Testis (tissue), 3 donors: ENCODE results near the gene KCNAB1. TPM values are rescaled to one million over a fixed set of nuclear protein-coding genes. Genes with fewer than 3 reads are reported as not detected.

Experiments used
- DNase-seq: peaks from one replicate; pipeline ENCODE4 v3.0.0-alpha.2; 2019
- H3K27ac ChIP-seq, 2 donors: fragments of 200-600 bp; sonication (generic); one replicate each; pipeline ENCODE4 v1.5.1; 2019
- H3K27me3 ChIP-seq: fragments of 200-600 bp; sonication (generic); one replicate; pipeline ENCODE4 v1.5.1; 2019
- H3K36me3 ChIP-seq: fragments of 200-600 bp; sonication (generic); one replicate; pipeline ENCODE4 v1.5.1; 2017; ENCODE audit warnings: low read depth; ENCODE audit errors: missing control alignments
- H3K4me1 ChIP-seq: fragments of 200-600 bp; sonication (generic); one replicate; pipeline ENCODE4 v1.5.1; 2019
- H3K4me3 ChIP-seq, 2 donors: fragments of 200-600 bp; sonication (generic); one replicate each; pipeline ENCODE4 v1.5.1; 2017 to 2019
- H3K9me3 ChIP-seq: fragments of 200-600 bp; sonication (generic); one replicate; pipeline ENCODE4 v1.5.1; 2017
- CTCF ChIP-seq, 3 experiments: fragments of 450-650 bp in 2 of 3; fragments of 200-600 bp in 1 of 3; sonication (generic) in 1 of 3; IDR thresholded peaks; one replicate each; pipeline ENCODE4 v1.5.1; 2016 to 2019; ENCODE audit warnings: antibody characterized with exemption in 3 of 3, mild to moderate bottlenecking in 2 of 3, moderate library complexity in 1 of 3
- POLR2A ChIP-seq: fragments of 450-650 bp; IDR thresholded peaks from one replicate; pipeline ENCODE4 v1.6.1; 2017; ENCODE audit warnings: antibody characterized with exemption, mild to moderate bottlenecking, moderate library complexity
- WGBS, 2 donors: methylation state at CpG; one replicate each; pipeline ENCODE4 v1.1.5; 2018; 5-methylcytosine and 5-hydroxymethylcytosine counted together
- intact Hi-C: fragments of 100-400 bp; cut with DNase I; formaldehyde crosslinking; loops from one replicate; pipeline ENCODE4 v1.15.1; 2023; ENCODE audit warnings: low total_unique reads
- polyA plus RNA-seq: library from polyadenylated mRNA; stranded (reverse); fragments of 350-450 nt; fragmentation: Illumina TruSeq; extraction: RNeasy Lipid Tissue Mini Kit (QIAGEN cat#74804); gene quantifications from one replicate; pipeline ENCODE4 v1.2.3, GENCODE V29; 2014; ENCODE audit warnings: low read depth, low replicate concordance; ENCODE audit not compliant: insufficient read depth
- total RNA-seq, 2 donors: library from RNA; depleted of rRNA; stranded (reverse); fragments of >200 nt; gene quantifications; one replicate each; pipeline ENCODE4 v1.2.3, GENCODE V29; 2016

Gene KCNAB1
- total and polyA plus RNA-seq, 3 donors from 2014 or later = 3.8 to 8.9 (median 5.7) TPM

- TF ChIP-seq CTCF (IDR thresholded peaks at IDR 0.05) (no peak), POLR2A (no peak)
- DNase-seq = no peak
- WGBS, 2 donors = 48 to 52% methylated on average over 3 of the region's 3 CpGs
- Histone ChIP-seq H3K4me1 (no peaks in the 10 kb centered on the region), H3K27ac (no peak overlapping the region), H3K9me3 (no peaks in the 10 kb centered on the region), H3K27me3 (no peaks in the 10 kb centered on the region), H3K36me3 (no peaks in the 10 kb centered on the region), H3K4me3 (no peak overlapping the region)
- intact Hi-C loops = no loop called here
Measured at GRCh38 chr3:156465194-156465593, 344.8 kb downstream of the KCNAB1 start.

- H3K4me1 ChIP-seq = peaks cover 6% of the 10 kb centered on the region
- H3K36me3 ChIP-seq = no peaks in the 10 kb centered on the region
- TF ChIP-seq CTCF (IDR thresholded peaks at IDR 0.05) = no peak
- no peak for TF ChIP-seq POLR2A
- H3K27me3 ChIP-seq = no peaks in the 10 kb centered on the region
- H3K4me3 ChIP-seq = no peak overlapping the region
- H3K27ac ChIP-seq = no peak overlapping the region
- H3K9me3 ChIP-seq = no peaks in the 10 kb centered on the region
- intact Hi-C loops = no loop called here
- DNase-seq = no peak
Measured at GRCh38 chr3:156469456-156469855, 349.1 kb downstream of the KCNAB1 start.

- intact Hi-C loops = no loop called here
Measured at GRCh38 chr3:156471431-156471830, 351.1 kb downstream of the KCNAB1 start.

GRCh38 chr3:156472150-156472549, 351.8 kb downstream of the KCNAB1 start:
- Histone ChIP-seq H3K4me1 (peaks cover 6% of the 10 kb centered on the region), H3K36me3 (no peaks in the 10 kb centered on the region), H3K4me3 (no peak overlapping the region), H3K27ac (no peak overlapping the region), H3K9me3 (no peaks in the 10 kb centered on the region), H3K27me3 (no peaks in the 10 kb centered on the region)
- 92 to 94% methylated on average over 4 of the region's 4 CpGs for WGBS, 2 donors
- no peak for DNase-seq
- no peak for TF ChIP-seq POLR2A
- TF ChIP-seq CTCF (IDR thresholded peaks at IDR 0.05) = no peak
- intact Hi-C loops = no loop called here

More at GRCh38 chr3:156471431-156471830, 351.1 kb downstream of the KCNAB1 start:
- H3K4me1 ChIP-seq = peaks cover 6% of the 10 kb centered on the region
- H3K36me3 ChIP-seq = no peaks in the 10 kb centered on the region
- H3K27me3 ChIP-seq = no peaks in the 10 kb centered on the region
- H3K27ac ChIP-seq = no peak overlapping the region
- TF ChIP-seq POLR2A (no peak), CTCF (IDR thresholded peaks at IDR 0.05) (no peak)
- 32 to 72% methylated on average over 3 of the region's 3 CpGs for WGBS, 2 donors
- no peak for DNase-seq
- no peak overlapping the region for H3K4me3 ChIP-seq
- no peaks in the 10 kb centered on the region for H3K9me3 ChIP-seq

- Histone ChIP-seq H3K27me3 (no peaks in the 10 kb centered on the region), H3K4me1 (peaks cover 6% of the 10 kb centered on the region), H3K27ac (no peak overlapping the region), H3K9me3 (no peaks in the 10 kb centered on the region), H3K4me3 (no peak overlapping the region), H3K36me3 (no peaks in the 10 kb centered on the region)
- DNase-seq = no peak
- no peak for TF ChIP-seq POLR2A
- intact Hi-C loops = no loop called here
- WGBS, 2 donors = 73 to 93% methylated on average over 5 of the region's 5 CpGs
Measured at GRCh38 chr3:156472684-156473083, 352.3 kb downstream of the KCNAB1 start.
